Upper lobe of left lung (tissue), 6 donors: ENCODE measurements around the gene SLC29A1. TPM values are rescaled to one million over a fixed set of nuclear protein-coding genes. Genes with fewer than 3 reads are reported as not detected.
"Not testable (repeated sequence)": the region's sequence is repeated elsewhere in the genome, so short reads cannot be mapped to it uniquely, and the experiment has no call there.

Experiments
- ATAC-seq, 2 donors: fragments of 200-7000 bp; cut with Tn5 transposase; one replicate each; pipeline ENCODE4 v1.9.1; 2022; ENCODE audit warnings: mild to moderate bottlenecking in 2 of 2, moderate library complexity in 2 of 2; ENCODE audit not compliant: low FRiP score in 2 of 2
- DNase-seq, 2 donors: peaks; one replicate each; pipeline ENCODE4 v3.0.0-alpha.2; 2019 to 2020
- H3K27ac ChIP-seq, 4 donors: fragments of 200-600 bp; sonication (generic); one replicate each; pipeline ENCODE4 v1.5.1; 2016 to 2019
- H3K27me3 ChIP-seq, 4 donors: fragments of 200-600 bp; sonication (generic); one replicate each; pipeline ENCODE4 v1.5.1; 2017 to 2019
- H3K36me3 ChIP-seq, 4 donors: fragments of 200-600 bp; sonication (generic); one replicate each; pipeline ENCODE4 v1.5.1; 2016 to 2019
- H3K4me1 ChIP-seq, 4 donors: fragments of 200-600 bp; sonication (generic); one replicate each; pipeline ENCODE4 v1.5.1; 2018 to 2019
- H3K4me3 ChIP-seq, 4 donors: fragments of 200-600 bp; sonication (generic); one replicate each; pipeline ENCODE4 v1.5.1; 2017 to 2019; ENCODE audit warnings: mild to moderate bottlenecking in 2 of 4, moderate library complexity in 1 of 4
- H3K9me3 ChIP-seq, 4 donors: fragments of 200-600 bp; sonication (generic); one replicate each; pipeline ENCODE4 v1.5.1; 2018 to 2019
- EP300 ChIP-seq, 4 donors: sonication (generic); formaldehyde crosslinking; IDR thresholded peaks; one replicate each; pipeline ENCODE4 v1.5.1; 2017; ENCODE audit warnings: antibody characterized with exemption in 4 of 4, control low read depth in 2 of 4
- POLR2A ChIP-seq, 4 donors: fragments of 450-650 bp; IDR thresholded peaks; one replicate each; pipeline ENCODE4 v1.5.1; 2016 to 2017; ENCODE audit warnings: antibody characterized with exemption in 4 of 4, mild to moderate bottlenecking in 2 of 4
- POLR2AphosphoS5 ChIP-seq, 2 donors: sonication (generic); formaldehyde crosslinking; IDR thresholded peaks; one replicate each; pipeline ENCODE4 v1.5.1; 2017; ENCODE audit warnings: antibody characterized with exemption in 2 of 2
- WGBS, 2 donors: methylation state at CpG; one replicate each; pipeline ENCODE4 v1.1.5; 2017 to 2018; 5-methylcytosine and 5-hydroxymethylcytosine counted together
- total RNA-seq, 6 donors: library from RNA; depleted of rRNA in 4 of 6; stranded (reverse); fragments of >200 nt in 4 of 6; gene quantifications; one replicate each; pipeline versions ENCODE4 v1.1.0 to v1.2.1, GENCODE V29; 2016 to 2021
- TF ChIP-seq, protein P1 (sequence below), 6 experiments: fragments of 450-650 bp in 4 of 6; fragments of 200-600 bp in 2 of 6; sonication (generic) in 2 of 6; IDR thresholded peaks; one replicate each; pipeline ENCODE4 v1.5.1; 2016 to 2019; ENCODE audit warnings: antibody characterized with exemption in 6 of 6
- donor health status: DM: no; HTN: no; CAD: no; lungs with moderate emphysema.
- donor health status: DM: no; HTN: yes; CAD: no; lungs with severe emphysema.

The SLC29A1 gene
- total RNA-seq, 6 donors from 2014 or later, result 38.3 to 93.2 (median 45.8) TPM

DNA sequence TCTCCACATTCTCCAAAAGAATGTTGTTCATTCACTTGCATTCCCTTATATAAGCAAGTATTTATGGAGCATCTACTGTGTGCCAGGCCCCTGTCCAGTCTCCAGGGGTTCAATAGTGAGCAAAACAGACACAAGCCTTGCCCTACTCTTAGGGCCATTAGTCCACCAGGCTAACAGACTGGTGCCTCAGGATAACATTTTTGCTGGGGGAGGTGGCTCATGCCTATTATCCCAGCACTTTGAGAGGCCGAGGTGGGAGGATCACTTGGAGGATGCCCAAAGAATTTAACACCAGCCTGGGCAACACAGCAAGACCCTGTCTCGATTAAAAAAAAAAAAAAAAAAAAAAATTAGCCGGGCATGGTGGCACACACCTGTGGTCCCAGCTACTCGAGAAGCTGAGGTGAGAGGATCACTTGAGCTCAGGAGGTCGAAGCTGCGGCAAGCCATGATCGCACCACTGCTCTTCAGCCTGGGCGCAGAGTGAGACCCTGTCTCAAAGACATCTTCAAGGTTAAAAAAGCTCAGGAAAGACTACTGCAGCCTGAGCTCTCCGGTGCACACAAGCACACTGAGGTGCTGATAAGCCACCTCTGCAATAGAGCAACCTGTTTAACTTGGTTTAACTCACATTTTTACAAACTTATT is 44.8 kb upstream of the SLC29A1 start:
- DNase-seq (no peak), ATAC-seq (no peak)
- Histone ChIP-seq H3K4me3 (no peak overlapping the region), H3K9me3 (no peaks in the 10 kb centered on the region), H3K27ac (peak overlapping the region in 1 of 4 donors; percentile 17), H3K36me3 (no peaks in the 10 kb centered on the region), H3K4me1 (peaks cover 0 to 4% (median 0%) of the 10 kb centered on the region in 4 donors), H3K27me3 (no peaks in the 10 kb centered on the region)
- 85 to 95% methylated on average over 9 of the region's 9 CpGs for WGBS, 2 donors
- TF ChIP-seq EP300 (IDR thresholded peaks at IDR 0.05) (no peak), POLR2A (IDR thresholded peaks at IDR 0.05) (no peak), POLR2AphosphoS5 (IDR thresholded peaks at IDR 0.05) (no peak)
- TF ChIP-seq, protein P1, sequence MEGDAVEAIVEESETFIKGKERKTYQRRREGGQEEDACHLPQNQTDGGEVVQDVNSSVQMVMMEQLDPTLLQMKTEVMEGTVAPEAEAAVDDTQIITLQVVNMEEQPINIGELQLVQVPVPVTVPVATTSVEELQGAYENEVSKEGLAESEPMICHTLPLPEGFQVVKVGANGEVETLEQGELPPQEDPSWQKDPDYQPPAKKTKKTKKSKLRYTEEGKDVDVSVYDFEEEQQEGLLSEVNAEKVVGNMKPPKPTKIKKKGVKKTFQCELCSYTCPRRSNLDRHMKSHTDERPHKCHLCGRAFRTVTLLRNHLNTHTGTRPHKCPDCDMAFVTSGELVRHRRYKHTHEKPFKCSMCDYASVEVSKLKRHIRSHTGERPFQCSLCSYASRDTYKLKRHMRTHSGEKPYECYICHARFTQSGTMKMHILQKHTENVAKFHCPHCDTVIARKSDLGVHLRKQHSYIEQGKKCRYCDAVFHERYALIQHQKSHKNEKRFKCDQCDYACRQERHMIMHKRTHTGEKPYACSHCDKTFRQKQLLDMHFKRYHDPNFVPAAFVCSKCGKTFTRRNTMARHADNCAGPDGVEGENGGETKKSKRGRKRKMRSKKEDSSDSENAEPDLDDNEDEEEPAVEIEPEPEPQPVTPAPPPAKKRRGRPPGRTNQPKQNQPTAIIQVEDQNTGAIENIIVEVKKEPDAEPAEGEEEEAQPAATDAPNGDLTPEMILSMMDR (IDR thresholded peaks at IDR 0.05), result no peak

DNA sequence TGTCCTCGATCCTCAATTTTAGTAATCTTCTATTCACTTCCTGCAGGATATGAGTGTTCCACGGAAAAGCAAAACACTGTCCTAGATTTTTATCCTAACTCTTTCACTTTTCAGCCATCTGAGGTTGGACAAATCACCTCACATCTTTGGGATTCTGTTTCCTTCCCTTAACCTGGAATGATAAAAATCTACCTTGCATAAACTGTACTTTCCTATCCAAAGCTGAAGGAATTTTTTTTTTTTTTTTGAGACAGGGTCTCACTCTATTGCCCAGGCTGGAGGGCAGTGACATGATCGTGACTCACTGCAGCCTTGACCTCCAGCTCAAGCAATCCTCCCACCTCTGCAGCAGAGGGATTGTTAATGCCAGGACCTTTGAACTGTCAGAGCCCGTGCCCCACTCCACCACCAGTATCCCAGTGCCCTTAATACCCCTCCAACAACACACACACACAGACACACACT is 44.3 kb upstream of the SLC29A1 start:
- WGBS, 2 donors, result 54 to 62% methylated on average over 4 of the region's 4 CpGs
- no peak overlapping the region for H3K4me3 ChIP-seq
- H3K27ac ChIP-seq, result peak overlapping the region in 1 of 4 donors; percentile 17
- no peaks in the 10 kb centered on the region for H3K36me3 ChIP-seq
- H3K27me3 ChIP-seq, result no peaks in the 10 kb centered on the region
- TF ChIP-seq EP300 (IDR thresholded peaks at IDR 0.05), result no peak
- TF ChIP-seq POLR2A (IDR thresholded peaks at IDR 0.05), result no peak
- TF ChIP-seq, protein P1 (IDR thresholded peaks at IDR 0.05), result no peak
- TF ChIP-seq POLR2AphosphoS5 (IDR thresholded peaks at IDR 0.05), result no peak
- ATAC-seq (no peak), DNase-seq (no peak)
- H3K4me1 ChIP-seq, result peaks cover 0 to 4% (median 0%) of the 10 kb centered on the region in 4 donors
- H3K9me3 ChIP-seq, result no peaks in the 10 kb centered on the region

DNA sequence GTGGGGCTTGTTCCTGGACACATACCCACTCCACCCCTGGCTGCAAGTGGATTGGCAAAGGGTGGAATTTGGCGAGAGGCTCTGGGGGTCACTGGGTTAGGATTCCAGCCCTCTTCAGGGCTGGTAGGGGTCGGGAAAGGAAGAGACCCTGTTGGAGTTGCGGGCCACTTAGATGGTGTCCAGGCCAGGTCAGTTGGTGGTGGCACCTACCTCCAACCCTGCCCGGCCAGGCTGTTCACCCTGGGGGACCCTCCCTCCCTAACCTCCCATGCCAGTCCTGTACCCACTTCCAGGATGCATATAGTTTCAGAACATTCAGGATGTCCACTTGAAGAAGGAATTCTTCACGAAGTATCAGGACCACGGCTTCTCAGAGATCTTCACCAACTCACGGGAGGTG is 43.7 kb upstream of the SLC29A1 start:
- 85 to 86% methylated on average over 4 to 7 of the region's 7 CpGs for WGBS, 2 donors
- no peak overlapping the region for H3K27ac ChIP-seq
- no peak for DNase-seq

DNA sequence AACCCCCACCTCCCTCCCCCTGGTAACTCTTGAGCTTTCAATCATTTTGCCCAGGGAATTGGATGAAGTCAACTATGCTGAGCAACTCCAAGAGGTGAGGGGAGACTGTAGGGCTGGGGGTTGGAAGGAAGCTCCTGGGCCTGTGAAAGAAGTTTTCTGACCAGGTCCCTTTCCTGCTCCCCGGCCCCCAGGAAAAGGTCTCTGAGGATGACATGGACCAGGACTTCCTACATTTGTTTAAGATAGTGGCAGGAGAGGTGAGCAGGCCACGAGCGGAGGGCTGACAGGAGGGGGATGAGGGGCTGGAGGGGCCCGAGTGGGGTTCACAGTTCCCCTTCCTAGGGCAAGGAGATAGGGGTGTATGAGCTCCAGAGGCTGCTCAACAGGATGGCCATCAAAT is 43.0 kb upstream of the SLC29A1 start:
- Histone ChIP-seq H3K4me3 (no peak overlapping the region), H3K27ac (no peak overlapping the region), H3K36me3 (no peaks in the 10 kb centered on the region), H3K4me1 (peaks cover 0 to 4% (median 0%) of the 10 kb centered on the region in 4 donors), H3K27me3 (no peaks in the 10 kb centered on the region), H3K9me3 (no peaks in the 10 kb centered on the region)
- ATAC-seq, result no peak
- 80 to 85% methylated on average over 4 of the region's 4 CpGs for WGBS, 2 donors
- TF ChIP-seq EP300 (IDR thresholded peaks at IDR 0.05), result no peak
- TF ChIP-seq, protein P1 (IDR thresholded peaks at IDR 0.05), result no peak
- DNase-seq, result no peak

More for the DNA sequence above, 43.7 kb upstream of the SLC29A1 start:
- Histone ChIP-seq H3K4me3 (no peak overlapping the region), H3K36me3 (no peaks in the 10 kb centered on the region), H3K4me1 (peaks cover 0 to 4% (median 0%) of the 10 kb centered on the region in 4 donors), H3K27me3 (no peaks in the 10 kb centered on the region), H3K9me3 (no peaks in the 10 kb centered on the region)
- TF ChIP-seq POLR2AphosphoS5 (IDR thresholded peaks at IDR 0.05) (no peak), POLR2A (IDR thresholded peaks at IDR 0.05) (no peak), EP300 (IDR thresholded peaks at IDR 0.05) (no peak)
- TF ChIP-seq, protein P1 (IDR thresholded peaks at IDR 0.05), result no peak
- no peak for ATAC-seq

DNA sequence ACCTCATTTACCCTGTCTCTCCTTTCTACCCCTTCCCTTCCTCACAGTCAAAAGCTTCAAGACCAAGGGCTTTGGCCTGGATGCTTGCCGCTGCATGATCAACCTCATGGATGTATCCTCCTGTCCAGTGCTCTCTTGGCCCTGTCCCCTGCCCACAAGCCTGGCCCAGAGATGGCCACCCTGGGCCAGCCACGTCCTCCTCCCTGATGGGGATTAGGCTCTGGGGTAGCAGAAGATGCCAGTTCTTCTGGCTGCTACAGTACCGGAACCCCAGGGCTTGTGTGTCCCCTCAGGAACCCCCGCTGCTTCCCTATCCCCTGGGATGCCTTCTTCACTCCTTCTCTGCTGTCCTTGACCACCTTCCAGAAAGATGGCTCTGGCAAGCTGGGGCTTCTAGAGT is 42.5 kb upstream of the SLC29A1 start:
- 80 to 100% methylated on average over 3 to 4 of the region's 4 CpGs for WGBS, 2 donors
- H3K4me3 ChIP-seq, result no peak overlapping the region
- no peak for ATAC-seq
- no peak for DNase-seq
- H3K4me1 ChIP-seq, result peaks cover 0 to 4% (median under 1%) of the 10 kb centered on the region in 4 donors
- H3K36me3 ChIP-seq, result no peaks in the 10 kb centered on the region
- no peaks in the 10 kb centered on the region for H3K9me3 ChIP-seq
- H3K27me3 ChIP-seq, result no peaks in the 10 kb centered on the region
- TF ChIP-seq POLR2AphosphoS5 (IDR thresholded peaks at IDR 0.05), result no peak
- no peak for TF ChIP-seq EP300 (IDR thresholded peaks at IDR 0.05)
- TF ChIP-seq, protein P1 (IDR thresholded peaks at IDR 0.05), result no peak
- TF ChIP-seq POLR2A (IDR thresholded peaks at IDR 0.05), result no peak
- H3K27ac ChIP-seq, result no peak overlapping the region

DNA sequence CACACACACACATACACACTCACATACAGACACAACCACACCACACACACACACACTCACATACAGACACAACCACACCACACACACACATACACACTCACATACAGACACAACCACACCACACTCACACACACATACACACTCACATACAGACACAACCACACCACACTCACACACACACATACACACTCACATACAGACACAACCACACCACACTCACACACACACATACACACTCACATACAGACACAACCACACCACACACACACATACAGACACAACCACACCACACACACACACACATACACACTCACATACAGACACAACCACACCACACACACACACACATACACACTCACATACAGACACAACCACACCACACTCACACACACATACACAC is 41.6 kb upstream of the SLC29A1 start:
- not testable (repeated sequence) for ATAC-seq, H3K9me3 ChIP-seq, DNase-seq

More for the DNA sequence above, 41.6 kb upstream of the SLC29A1 start:
- not testable (repeated sequence) for H3K4me3 ChIP-seq, H3K27ac ChIP-seq, H3K27me3 ChIP-seq, H3K36me3 ChIP-seq, H3K4me1 ChIP-seq
